ENCODE data around the gene ZNF512.
"Not testable (repeated sequence)": the region's sequence is repeated elsewhere in the genome, so short reads cannot be mapped to it uniquely, and the experiment has no call there.

ZNF512 gene

GRCh38 chr2:27582129-27582694 lies 630 bp upstream of the ZNF512 start:
- DNase-seq (ENCODE audit: low spot score) = no peak

GRCh38 chr2:27583390-27583915 lies 611 bp downstream of the ZNF512 start:
- no peak for DNase-seq (ENCODE audit: low spot score)

GRCh38 chr2:27584597-27584996 lies 1.8 kb downstream of the ZNF512 start:
- DNase-seq (ENCODE audit: low spot score) = no peak

GRCh38 chr2:27587025-27587424 lies 4.2 kb downstream of the ZNF512 start:
- DNase-seq (ENCODE audit: low spot score) = no peak

- no peak for DNase-seq (ENCODE audit: low spot score)
These were observed 5.5 kb downstream of the ZNF512 start for GRCh38 chr2:27588308-27588707.

- DNase-seq (ENCODE audit: low spot score) = no peak
These were observed 8.9 kb downstream of the ZNF512 start for GRCh38 chr2:27591745-27592144.

GRCh38 chr2:27593240-27593639 lies 10.4 kb downstream of the ZNF512 start:
- DNase-seq (ENCODE audit: low spot score) = no peak

- not testable (repeated sequence) for DNase-seq (ENCODE audit: low spot score)
These were observed 11.3 kb downstream of the ZNF512 start for GRCh38 chr2:27594020-27594703.

GRCh38 chr2:27595412-27595811 lies 12.6 kb downstream of the ZNF512 start:
- not testable (repeated sequence) for DNase-seq (ENCODE audit: low spot score)

- DNase-seq (ENCODE audit: low spot score) = peak; percentile 8
These were observed 13.8 kb downstream of the ZNF512 start for GRCh38 chr2:27596627-27597026.

- no peak for DNase-seq (ENCODE audit: low spot score)
These were observed 23.8 kb downstream of the ZNF512 start for GRCh38 chr2:27606611-27607010.

GRCh38 chr2:27613985-27614384 lies 31.1 kb downstream of the ZNF512 start:
- DNase-seq (ENCODE audit: low spot score) = no peak

- no peak for DNase-seq (ENCODE audit: low spot score)
These were observed 32.5 kb downstream of the ZNF512 start for GRCh38 chr2:27615316-27615715.

GRCh38 chr2:27621524-27621923 lies 38.7 kb downstream of the ZNF512 start:
- DNase-seq (ENCODE audit: low spot score) = no peak

- peak; percentile 68 for DNase-seq (ENCODE audit: low spot score)
These were observed 40.1 kb downstream of the ZNF512 start for GRCh38 chr2:27622921-27623384.

GRCh38 chr2:27624943-27625342 lies 42.1 kb downstream of the ZNF512 start:
- no peak for DNase-seq (ENCODE audit: low spot score)

GRCh38 chr2:27626323-27626722 lies 43.5 kb downstream of the ZNF512 start:
- not testable (repeated sequence) for DNase-seq (ENCODE audit: low spot score)

- not testable (repeated sequence) for DNase-seq (ENCODE audit: low spot score)
These were observed 44.1 kb downstream of the ZNF512 start for GRCh38 chr2:27626921-27627320.

- DNase-seq (ENCODE audit: low spot score) = peak; percentile 68
These were observed 45.3 kb downstream of the ZNF512 start for GRCh38 chr2:27627963-27628766.

GRCh38 chr2:27628767-27629709 lies 46.2 kb downstream of the ZNF512 start, which contains the start of the genes CCDC121 and GPN1:
Gene CCDC121, minus strand, starts transcription at chr2:27629012. Its CDS starts 1,213 bp downstream, at chr2:27627799.
Gene GPN1, plus strand, starts transcription at chr2:27629050. Its CDS starts 9 bp downstream, at chr2:27629059.
- peak; percentile 93 for DNase-seq (ENCODE audit: low spot score)

GRCh38 chr2:27630257-27630656 lies 47.4 kb downstream of the ZNF512 start:
- DNase-seq (ENCODE audit: low spot score) = not testable (repeated sequence)

Data from AG08395 (cell line).